IMR-90 (cell line): ENCODE measurements around the gene TOR4A. TPM values are rescaled to one million over a fixed set of nuclear protein-coding genes. Genes with fewer than 3 reads are reported as not detected.

Source experiments
- ATAC-seq: fragments of 200-7000 bp; cut with Tn5 transposase; 2 replicates; pipeline ENCODE4 v1.9.1; 2020; ENCODE audit warnings: low read depth, mild to moderate bottlenecking, moderate library complexity
- BruUV-seq: library from RNA; stranded (reverse); fragments of 400-500 nt; replicated peaks from 2 replicates; lab custom pipeline; 2021; lab: Mats Ljungman, UMichigan
- CTCF ChIA-PET: fragments of 300-600 bp; formaldehyde crosslinking; extraction: SDS; loops from one replicate; lab custom pipeline; 2021; ENCODE audit warnings: antibody characterized with exemption; lab: Yijun Ruan, JAX
- POLR2A ChIA-PET: fragments of 300-600 bp; sonication (Branson Sonifier 250); formaldehyde crosslinking; loops from one replicate; lab custom pipeline; 2022; ENCODE audit warnings: antibody characterized with exemption; ENCODE audit not compliant: unreplicated experiment; lab: Charles Lee
- DNase-seq: peaks from one replicate; pipeline ENCODE4 v3.0.0; 2013
- H2AFZ ChIP-seq: replicated peaks from 2 replicates; pipeline ENCODE3; 2013; ENCODE audit warnings: low read length, mild to moderate bottlenecking; ENCODE audit not compliant: poor library complexity
- H2AK5ac ChIP-seq: 2 replicates; pipeline ENCODE4 v1.6.1; 2013; ENCODE audit warnings: low read depth, low read length, inconsistent platforms
- H2AK9ac ChIP-seq: replicated peaks from 2 replicates; pipeline ENCODE3; 2013; ENCODE audit warnings: mild to moderate bottlenecking, low read depth, low read length, moderate library complexity; ENCODE audit not compliant: poor library complexity
- H2BK120ac ChIP-seq: 2 replicates; pipeline ENCODE4 v1.6.1; 2013; ENCODE audit warnings: low read depth, low read length, inconsistent platforms
- H2BK15ac ChIP-seq: 3 replicates; pipeline ENCODE4 v1.6.1; 2013; ENCODE audit warnings: low read depth, low read length, inconsistent platforms
- H2BK20ac ChIP-seq: 2 replicates; pipeline ENCODE4 v1.6.1; 2013; ENCODE audit warnings: low read depth, mild to moderate bottlenecking, inconsistent platforms, low read length, moderate library complexity
- H2BK5ac ChIP-seq: 2 replicates; pipeline ENCODE4 v1.6.1; 2013; ENCODE audit warnings: mild to moderate bottlenecking, low read depth, low read length, inconsistent platforms; ENCODE audit not compliant: poor library complexity, severe bottlenecking
- H3K14ac ChIP-seq: replicated peaks from 2 replicates; pipeline ENCODE4 v1.6.1; 2013; ENCODE audit warnings: low read depth, low read length, inconsistent platforms
- H3K18ac ChIP-seq: 2 replicates; pipeline ENCODE4 v1.6.1; 2013; ENCODE audit warnings: low read depth, low read length, control low read depth
- H3K23ac ChIP-seq: 2 replicates; pipeline ENCODE4 v1.6.1; 2013; ENCODE audit warnings: low read depth, low read length, inconsistent platforms
- H3K27ac ChIP-seq: 2 replicates; pipeline ENCODE4 v1.5.1; 2013; ENCODE audit warnings: mild to moderate bottlenecking, control low read depth, low read length; ENCODE audit not compliant: insufficient read depth
- H3K27me3 ChIP-seq: 2 replicates; pipeline ENCODE4 v1.6.1; 2013; ENCODE audit warnings: low read length; ENCODE audit not compliant: control insufficient read depth, insufficient read depth
- H3K36me3 ChIP-seq: 2 replicates; pipeline ENCODE4 v1.6.1; 2013; ENCODE audit warnings: low read length, mixed read lengths; ENCODE audit not compliant: control insufficient read depth, insufficient read depth
- H3K4ac ChIP-seq: 2 replicates; pipeline ENCODE4 v1.6.1; 2013; ENCODE audit warnings: low read depth, low read length, inconsistent platforms
- H3K4me1 ChIP-seq: 2 replicates; pipeline ENCODE4 v1.6.1; 2013; ENCODE audit warnings: low read length, mixed read lengths; ENCODE audit not compliant: control insufficient read depth, insufficient read depth
- H3K4me2 ChIP-seq: 2 replicates; pipeline ENCODE4 v1.6.1; 2013; ENCODE audit warnings: low read depth, mild to moderate bottlenecking, control low read depth, low read length, moderate library complexity
- H3K4me3 ChIP-seq: 2 replicates; pipeline ENCODE4 v1.5.1; 2013; ENCODE audit warnings: low read depth, mild to moderate bottlenecking, control low read depth, low read length, moderate library complexity; ENCODE audit not compliant: insufficient read depth
- H3K56ac ChIP-seq: 2 replicates; pipeline ENCODE4 v1.6.1; 2013; ENCODE audit warnings: low read length, inconsistent platforms; ENCODE audit not compliant: insufficient read depth; ENCODE audit errors: extremely low read depth
- H3K79me1 ChIP-seq, 2 experiments: 2 replicates each; pipeline ENCODE4 v1.6.1; 2013; ENCODE audit warnings: low read length in 2 of 2, inconsistent platforms in 1 of 2, low read depth in 1 of 2
- H3K9ac ChIP-seq: 2 replicates; pipeline ENCODE4 v1.6.1; 2013; ENCODE audit warnings: low read depth, low read length, control low read depth
- H3K9me1 ChIP-seq: 2 replicates; pipeline ENCODE4 v1.6.1; 2013; ENCODE audit warnings: low read length, inconsistent platforms; ENCODE audit not compliant: insufficient read depth
- H3K9me3 ChIP-seq: 2 replicates; pipeline ENCODE4 v1.6.1; 2013; ENCODE audit warnings: low read length; ENCODE audit not compliant: control insufficient read depth, insufficient read depth
- H4K20me1 ChIP-seq: 2 replicates; pipeline ENCODE4 v1.6.1; 2013; ENCODE audit warnings: low read length, inconsistent platforms; ENCODE audit not compliant: insufficient read depth
- H4K5ac ChIP-seq: 2 replicates; pipeline ENCODE4 v1.6.1; 2013; ENCODE audit warnings: mild to moderate bottlenecking, low read depth, low read length, control low read depth
- H4K8ac ChIP-seq, 2 experiments: 2 replicates each; pipeline ENCODE4 v1.6.1; 2013; ENCODE audit warnings: low read depth in 2 of 2, low read length in 2 of 2, control low read depth in 1 of 2, inconsistent platforms in 1 of 2
- H4K91ac ChIP-seq: 2 replicates; pipeline ENCODE4 v1.6.1; 2013; ENCODE audit warnings: low read depth, low read length, inconsistent platforms; ENCODE audit not compliant: insufficient read depth
- CHD1 ChIP-seq: IDR thresholded peaks from 2 replicates; pipeline ENCODE4 v1.6.1; 2012; ENCODE audit warnings: low read depth, low read length, improper control_type of control experiment
- ELK1 ChIP-seq: fragments of 150-350 bp; IDR thresholded peaks from 2 replicates; pipeline ENCODE4 v1.6.1; 2016; ENCODE audit warnings: low read depth, mild to moderate bottlenecking, low read length, moderate library complexity, borderline replicate concordance
- MAZ ChIP-seq: IDR thresholded peaks from 2 replicates; pipeline ENCODE4 v1.6.1; 2012; ENCODE audit warnings: low read depth, mild to moderate bottlenecking, low read length, improper control_type of control experiment, moderate library complexity, borderline replicate concordance
- NFE2L2 ChIP-seq: fragments of 150-350 bp; IDR thresholded peaks from 2 replicates; pipeline ENCODE4 v1.6.1; 2016; ENCODE audit warnings: low read depth, mild to moderate bottlenecking, low read length
- POLR2A ChIP-seq: IDR thresholded peaks from 2 replicates; pipeline ENCODE4 v1.6.1; 2012; ENCODE audit warnings: mild to moderate bottlenecking, low read depth, low read length
- RAD21 ChIP-seq: IDR thresholded peaks from 2 replicates; pipeline ENCODE4 v1.6.1; 2012; ENCODE audit warnings: low read length, improper control_type of control experiment
- RCOR1 ChIP-seq: IDR thresholded peaks from 2 replicates; pipeline ENCODE4 v1.6.1; 2012; ENCODE audit warnings: mild to moderate bottlenecking, low read length, improper control_type of control experiment; ENCODE audit not compliant: insufficient replicate concordance
- RFX5 ChIP-seq: IDR thresholded peaks from 2 replicates; pipeline ENCODE4 v1.8.0; 2012; ENCODE audit warnings: low read depth, mild to moderate bottlenecking, low read length, moderate library complexity
- WGBS, 2 experiments: methylation state at CpG; one replicate each; pipeline versions ENCODE4 v1.1.5 to v1.1.7; 2013; ENCODE audit warnings: missing lambda C conversion rate in 2 of 2; ENCODE audit not compliant: insufficient read length in 1 of 2; ENCODE audit errors: extremely low coverage in 2 of 2; 5-methylcytosine and 5-hydroxymethylcytosine counted together
- dilution Hi-C: fragments of 300-500 bp; cut with HindIII; formaldehyde crosslinking; loops from one replicate; pipeline ENCODE4 v1.14.3; 2018; ENCODE audit warnings: low sequenced_read_pairs; ENCODE audit not compliant: unreplicated experiment
- in situ Hi-C: fragments of 300-500 bp; cut with MboI; formaldehyde crosslinking; loops from 3 replicates; pipeline ENCODE4 v1.14.3; 2019; ENCODE audit warnings: low sequenced_read_pairs, inconsistent platforms, mixed read lengths
- intact Hi-C: fragments of 100-400 bp; cut with micrococcal nuclease; formaldehyde crosslinking; loops from 2 replicates; pipeline ENCODE4 v1.10.0; 2022
- polyA plus RNA-seq, 3 experiments: library from polyadenylated mRNA; depleted of rRNA; stranded (reverse); fragments of >200 nt; gene quantifications; 2 replicates each; pipeline ENCODE4 v1.2.3, GENCODE V29; 2012; ENCODE audit warnings: low replicate concordance in 1 of 3
- total RNA-seq: library from RNA; depleted of rRNA; stranded (reverse); fragments of >200 nt; gene quantifications from 2 replicates; pipeline ENCODE4 v1.2.3, GENCODE V29; 2012

TOR4A gene
- total and polyA plus RNA-seq, 2 of the 4 experiments (the other 2 are of a cell fraction), result 9.7 to 22.9 TPM

- peaks cover 4% of the 10 kb centered on the region for H3K9me1 ChIP-seq
- H4K91ac ChIP-seq, result peak overlapping the region; percentile 33; the same call in 1 of the 2 replicates
- DNase-seq (peak; percentile 32), ATAC-seq (peak; percentile 33)
- H4K20me1 ChIP-seq, result peaks cover 37% of the 10 kb centered on the region
- peak overlapping the region; percentile 94 for H3K4me2 ChIP-seq
- peak overlapping the region; percentile 87 for H3K4ac ChIP-seq
- peak overlapping the region; percentile 23 for H2AFZ ChIP-seq
- H3K23ac ChIP-seq, result peak overlapping the region; percentile 14
- intact Hi-C loops, result no loop called here
- no peak overlapping the region for H3K18ac ChIP-seq
- in situ Hi-C loops, result no loop called here
- H3K56ac ChIP-seq, result peak overlapping the region; percentile 59; the same call in 1 of the 2 replicates
- ChIA-PET CTCF (no interaction called here), POLR2A (no interaction called here)
- no peak overlapping the region for H2BK20ac ChIP-seq
- H2AK5ac ChIP-seq, result peak overlapping the region; percentile 94
- 0% methylated on average over 47 of the region's 83 CpGs; no CpG with 5 or more reads in 1 of the 2 experiments for WGBS, 2 experiments
- H3K27ac ChIP-seq, result peak overlapping the region; percentile 77
- no peaks in the 10 kb centered on the region for H3K9me3 ChIP-seq
- no peak overlapping the region for H2BK15ac ChIP-seq
- H3K36me3 ChIP-seq, result peaks cover 19% of the 10 kb centered on the region
- H3K4me1 ChIP-seq, result peaks cover 8% of the 10 kb centered on the region; the same call in 1 of the 2 replicates
- peak overlapping the region; percentile 91 for H3K14ac ChIP-seq
- H3K27me3 ChIP-seq, result no peaks in the 10 kb centered on the region
- peaks cover 12 to 53% of the 10 kb centered on the region in 2 experiments; a peak in 3 of 4 replicates for H3K79me1 ChIP-seq
- H3K4me3 ChIP-seq, result peak overlapping the region; percentile 50
- no TSS peak for BruUV-seq
- peak overlapping the region; percentile 97 for H2AK9ac ChIP-seq
- dilution Hi-C loops, result no loop called here
- peak; percentile 60; the same call in 1 of the 2 replicates for TF ChIP-seq CHD1
- no peak for TF ChIP-seq NFE2L2
- TF ChIP-seq RAD21, result no peak
- no peak for TF ChIP-seq POLR2A
- TF ChIP-seq ELK1, result no peak
- no peak; the same call in 1 of the 2 replicates for TF ChIP-seq MAZ
- no peak for TF ChIP-seq RCOR1
- no peak for TF ChIP-seq RFX5
- no peak overlapping the region; a peak in 1 of 4 replicates for H4K8ac ChIP-seq
- no peak overlapping the region for H4K5ac ChIP-seq
- peak overlapping the region; percentile 90 for H3K9ac ChIP-seq
- H2BK120ac ChIP-seq, result no peak overlapping the region
- H2BK5ac ChIP-seq, result peak overlapping the region; percentile 49
Observed at GRCh38 chr9:137241490-137242268, 35.8 kb upstream of the TOR4A start.
